B cell (primary cell): ENCODE data around the gene VAV3.

Experiments used
- CTCF ChIP-seq: fragments of 200-600 bp; IDR thresholded peaks from one replicate; pipeline ENCODE4 v1.8.0; 2022; ENCODE audit warnings: antibody characterized with exemption, mild to moderate bottlenecking
- EZH2 ChIP-seq: IDR thresholded peaks from 2 replicates; pipeline ENCODE4 v1.6.1; 2012; ENCODE audit warnings: borderline replicate concordance, low read depth, mild to moderate bottlenecking, moderate library complexity, low read length; ENCODE audit not compliant: insufficient read depth, poor library complexity, severe bottlenecking

DNA sequence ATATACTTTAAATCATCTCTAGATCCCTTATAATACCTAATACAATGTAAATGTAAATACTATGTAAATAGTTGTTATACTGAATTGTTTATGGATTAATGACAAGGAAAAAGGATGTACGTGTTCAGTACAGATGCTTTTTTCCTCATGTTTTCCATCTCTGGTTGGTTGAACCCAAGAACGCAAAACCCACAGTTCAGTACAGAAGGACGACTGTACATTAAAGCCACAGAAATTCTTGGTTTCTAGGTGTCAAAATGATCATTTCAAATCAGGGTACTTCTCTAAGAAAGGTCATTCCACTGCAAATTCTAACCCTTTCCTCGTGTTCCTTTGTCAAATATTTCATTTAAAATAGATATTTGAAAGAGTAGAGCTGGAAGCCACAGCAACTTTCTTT lies 158.1 kb downstream of the VAV3 start:
- no peak for TF ChIP-seq CTCF
- TF ChIP-seq EZH2: no peak
